GM23338 (cell line): ENCODE measurements around the gene KMT2E. TPM values are rescaled to one million over a fixed set of nuclear protein-coding genes. Genes with fewer than 3 reads are reported as not detected.
A peak's percentile ranks its signal among the peaks of the same experiment; 100 is the strongest.

Source experiments
- ATAC-seq: fragments of 200-7000 bp; cut with Tn5 transposase; 3 replicates; pipeline ENCODE4 v1.9.1; 2020
- DNase-seq: peaks from one replicate; pipeline ENCODE4 v3.0.0-alpha.2; 2015; ENCODE audit warnings: low spot score
- H2AFZ ChIP-seq: fragments of 200-600 bp; sonication (generic); 2 replicates; pipeline ENCODE4 v1.8.0; 2016; ENCODE audit warnings: antibody characterized with exemption, mild to moderate bottlenecking, moderate library complexity
- H3F3A ChIP-seq: fragments of 200-600 bp; sonication (generic); replicated peaks from 2 replicates; pipeline ENCODE4 v1.8.0; 2017; ENCODE audit warnings: antibody characterized with exemption, mixed run types, low read depth
- H3K27ac ChIP-seq: fragments of 200-600 bp; sonication (generic); 2 replicates; pipeline ENCODE4 v1.6.1; 2016; ENCODE audit warnings: low read depth
- H3K27me3 ChIP-seq: fragments of 200-600 bp; sonication (generic); 2 replicates; pipeline ENCODE4 v1.8.0; 2016; ENCODE audit warnings: mild to moderate bottlenecking, mixed run types, moderate library complexity; ENCODE audit not compliant: insufficient read depth
- H3K36me3 ChIP-seq: fragments of 200-600 bp; sonication (generic); 2 replicates; pipeline ENCODE4 v1.8.0; 2016; ENCODE audit warnings: mild to moderate bottlenecking; ENCODE audit not compliant: insufficient read depth
- H3K4me1 ChIP-seq: fragments of 200-600 bp; sonication (generic); 2 replicates; pipeline ENCODE4 v1.8.0; 2016; ENCODE audit warnings: mild to moderate bottlenecking, moderate library complexity; ENCODE audit not compliant: insufficient read depth
- H3K4me2 ChIP-seq: fragments of 200-600 bp; sonication (generic); 2 replicates; pipeline ENCODE4 v1.7.1; 2017; ENCODE audit warnings: mixed run types
- H3K4me3 ChIP-seq: fragments of 200-600 bp; sonication (generic); 2 replicates; pipeline ENCODE4 v1.6.1; 2016; ENCODE audit warnings: mixed run types
- H3K79me2 ChIP-seq: fragments of 200-600 bp; sonication (generic); replicated peaks from 2 replicates; pipeline ENCODE4 v1.8.0; 2017; ENCODE audit warnings: mild to moderate bottlenecking; ENCODE audit not compliant: insufficient read depth
- H3K9me2 ChIP-seq: fragments of 200-600 bp; sonication (generic); 2 replicates; pipeline ENCODE4 v1.8.0; 2017; ENCODE audit not compliant: insufficient read depth
- H4K20me1 ChIP-seq: fragments of 200-600 bp; sonication (generic); replicated peaks from 2 replicates; pipeline ENCODE4 v1.8.0; 2017; ENCODE audit warnings: mild to moderate bottlenecking; ENCODE audit not compliant: insufficient read depth
- H3K27ac Mint-ChIP-seq: 2 replicates; pipeline ENCODE4 v1.8.0; 2020; ENCODE audit warnings: inconsistent platforms, mild to moderate bottlenecking, moderate library complexity, mixed read lengths
- H3K27me3 Mint-ChIP-seq: 3 replicates; pipeline ENCODE4 v1.8.0; 2022; ENCODE audit warnings: low read depth, mild to moderate bottlenecking, moderate library complexity, mixed read lengths, inconsistent platforms; ENCODE audit not compliant: insufficient read depth, poor library complexity
- H3K36me3 Mint-ChIP-seq: 3 replicates; pipeline ENCODE4 v1.8.0; 2021; ENCODE audit warnings: low read depth, mild to moderate bottlenecking, inconsistent platforms, moderate library complexity, mixed read lengths
- H3K4me1 Mint-ChIP-seq: 3 replicates; pipeline ENCODE4 v1.8.0; 2020; ENCODE audit warnings: mild to moderate bottlenecking, inconsistent platforms, mixed read lengths
- H3K4me3 Mint-ChIP-seq: 3 replicates; pipeline ENCODE4 v1.8.0; 2021; ENCODE audit warnings: moderate library complexity, mild to moderate bottlenecking, inconsistent platforms, mixed read lengths
- H3K9me3 Mint-ChIP-seq: 3 replicates; pipeline ENCODE4 v1.8.0; 2020; ENCODE audit warnings: moderate library complexity, mild to moderate bottlenecking, inconsistent platforms, mixed read lengths
- EZH2 ChIP-seq: fragments of 200-600 bp; sonication (generic); IDR thresholded peaks from one replicate; pipeline ENCODE4 v1.8.0; 2017; ENCODE audit warnings: antibody characterized with exemption, mild to moderate bottlenecking, low read depth; ENCODE audit not compliant: unreplicated experiment
- JUNB ChIP-seq: IDR thresholded peaks from one replicate; pipeline ENCODE4 v1.6.1; 2016; ENCODE audit warnings: antibody characterized with exemption; ENCODE audit not compliant: unreplicated experiment
- STAT1 ChIP-seq: IDR thresholded peaks from one replicate; pipeline ENCODE4 v1.6.1; 2016; ENCODE audit warnings: antibody characterized with exemption; ENCODE audit not compliant: unreplicated experiment
- polyA plus RNA-seq: library from polyadenylated mRNA; unstranded; fragments of >200 nt; fragmentation: Nextera tagmentation; extraction: Ambion mirVana; gene quantifications from 2 replicates; pipeline ENCODE4 v1.2.1, GENCODE V29; 2016
- total RNA-seq: library from RNA; depleted of rRNA; stranded (reverse); fragments of >200 nt; shearing (Covaris generic); gene quantifications from 2 replicates; pipeline ENCODE4 v1.2.3, GENCODE V29; 2014
- TF ChIP-seq, protein P1 (sequence below), 2 experiments: fragments of 200-600 bp in 1 of 2; sonication (generic) in 1 of 2; conservative IDR thresholded peaks; 2 replicates each; pipeline versions ENCODE4 v1.5.1 to v1.6.1; 2016 to 2017; ENCODE audit warnings: antibody characterized with exemption in 2 of 2, low read depth in 2 of 2, mild to moderate bottlenecking in 2 of 2, moderate library complexity in 1 of 2
- TF ChIP-seq, protein P2 (sequence below): fragments of 250-450 bp; sonication (Bioruptor Pico); IDR thresholded peaks from 2 replicates; pipeline ENCODE4 v1.5.0; 2020; ENCODE audit warnings: mild to moderate bottlenecking, moderate library complexity
- TF ChIP-seq, protein P3 (sequence below): IDR thresholded peaks from one replicate; pipeline ENCODE4 v1.6.1; 2018; ENCODE audit warnings: antibody characterized with exemption; ENCODE audit not compliant: unreplicated experiment

KMT2E gene
- total and polyA plus RNA-seq, 2 experiments from 2014 or later = 50.2 to 70.9 TPM

DNA sequence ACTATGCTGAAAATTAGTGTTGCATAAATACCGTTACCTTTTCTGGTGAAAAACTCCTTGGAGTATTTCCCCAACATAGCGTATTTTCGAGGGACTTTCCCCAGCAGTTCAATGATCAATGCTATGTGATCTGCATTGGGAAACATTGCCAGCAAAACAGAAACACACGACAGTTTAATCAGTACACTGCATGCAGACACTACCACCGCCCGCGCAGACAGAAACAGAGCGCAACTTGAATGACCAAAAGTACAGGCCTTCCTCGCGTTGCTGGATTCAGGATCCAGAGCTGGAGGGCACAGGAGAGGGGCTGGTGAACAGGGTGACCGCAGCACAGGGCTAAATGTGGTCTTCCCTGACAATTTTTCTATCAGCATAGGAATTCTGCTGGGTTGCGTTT is 111.7 kb downstream of the KMT2E start:
- Mint-ChIP-seq H3K4me3 (no peak overlapping the region), H3K4me1 (peaks cover 4% of the 10 kb centered on the region), H3K27ac (no peak overlapping the region), H3K36me3 (peaks cover 17% of the 10 kb centered on the region; the same call in 2 of the 3 replicates), H3K9me3 (no peaks in the 10 kb centered on the region), H3K27me3 (peaks cover 4% of the 10 kb centered on the region)
- no peaks in the 10 kb centered on the region for H3F3A ChIP-seq
- no peaks in the 10 kb centered on the region for H3K9me2 ChIP-seq
- peaks cover 4% of the 10 kb centered on the region; the same call in 1 of the 2 replicates for H3K79me2 ChIP-seq
- DNase-seq = no peak
- no peaks in the 10 kb centered on the region for H3K36me3 ChIP-seq
- no peaks in the 10 kb centered on the region; the same call in 1 of the 2 replicates for H3K4me1 ChIP-seq
- no peak for ATAC-seq
- TF ChIP-seq, protein P1, sequence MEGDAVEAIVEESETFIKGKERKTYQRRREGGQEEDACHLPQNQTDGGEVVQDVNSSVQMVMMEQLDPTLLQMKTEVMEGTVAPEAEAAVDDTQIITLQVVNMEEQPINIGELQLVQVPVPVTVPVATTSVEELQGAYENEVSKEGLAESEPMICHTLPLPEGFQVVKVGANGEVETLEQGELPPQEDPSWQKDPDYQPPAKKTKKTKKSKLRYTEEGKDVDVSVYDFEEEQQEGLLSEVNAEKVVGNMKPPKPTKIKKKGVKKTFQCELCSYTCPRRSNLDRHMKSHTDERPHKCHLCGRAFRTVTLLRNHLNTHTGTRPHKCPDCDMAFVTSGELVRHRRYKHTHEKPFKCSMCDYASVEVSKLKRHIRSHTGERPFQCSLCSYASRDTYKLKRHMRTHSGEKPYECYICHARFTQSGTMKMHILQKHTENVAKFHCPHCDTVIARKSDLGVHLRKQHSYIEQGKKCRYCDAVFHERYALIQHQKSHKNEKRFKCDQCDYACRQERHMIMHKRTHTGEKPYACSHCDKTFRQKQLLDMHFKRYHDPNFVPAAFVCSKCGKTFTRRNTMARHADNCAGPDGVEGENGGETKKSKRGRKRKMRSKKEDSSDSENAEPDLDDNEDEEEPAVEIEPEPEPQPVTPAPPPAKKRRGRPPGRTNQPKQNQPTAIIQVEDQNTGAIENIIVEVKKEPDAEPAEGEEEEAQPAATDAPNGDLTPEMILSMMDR (conservative IDR thresholded peaks at IDR 0.05; ENCODE audit: low read depth in 2 of 2) = no peak
- TF ChIP-seq, protein P2, sequence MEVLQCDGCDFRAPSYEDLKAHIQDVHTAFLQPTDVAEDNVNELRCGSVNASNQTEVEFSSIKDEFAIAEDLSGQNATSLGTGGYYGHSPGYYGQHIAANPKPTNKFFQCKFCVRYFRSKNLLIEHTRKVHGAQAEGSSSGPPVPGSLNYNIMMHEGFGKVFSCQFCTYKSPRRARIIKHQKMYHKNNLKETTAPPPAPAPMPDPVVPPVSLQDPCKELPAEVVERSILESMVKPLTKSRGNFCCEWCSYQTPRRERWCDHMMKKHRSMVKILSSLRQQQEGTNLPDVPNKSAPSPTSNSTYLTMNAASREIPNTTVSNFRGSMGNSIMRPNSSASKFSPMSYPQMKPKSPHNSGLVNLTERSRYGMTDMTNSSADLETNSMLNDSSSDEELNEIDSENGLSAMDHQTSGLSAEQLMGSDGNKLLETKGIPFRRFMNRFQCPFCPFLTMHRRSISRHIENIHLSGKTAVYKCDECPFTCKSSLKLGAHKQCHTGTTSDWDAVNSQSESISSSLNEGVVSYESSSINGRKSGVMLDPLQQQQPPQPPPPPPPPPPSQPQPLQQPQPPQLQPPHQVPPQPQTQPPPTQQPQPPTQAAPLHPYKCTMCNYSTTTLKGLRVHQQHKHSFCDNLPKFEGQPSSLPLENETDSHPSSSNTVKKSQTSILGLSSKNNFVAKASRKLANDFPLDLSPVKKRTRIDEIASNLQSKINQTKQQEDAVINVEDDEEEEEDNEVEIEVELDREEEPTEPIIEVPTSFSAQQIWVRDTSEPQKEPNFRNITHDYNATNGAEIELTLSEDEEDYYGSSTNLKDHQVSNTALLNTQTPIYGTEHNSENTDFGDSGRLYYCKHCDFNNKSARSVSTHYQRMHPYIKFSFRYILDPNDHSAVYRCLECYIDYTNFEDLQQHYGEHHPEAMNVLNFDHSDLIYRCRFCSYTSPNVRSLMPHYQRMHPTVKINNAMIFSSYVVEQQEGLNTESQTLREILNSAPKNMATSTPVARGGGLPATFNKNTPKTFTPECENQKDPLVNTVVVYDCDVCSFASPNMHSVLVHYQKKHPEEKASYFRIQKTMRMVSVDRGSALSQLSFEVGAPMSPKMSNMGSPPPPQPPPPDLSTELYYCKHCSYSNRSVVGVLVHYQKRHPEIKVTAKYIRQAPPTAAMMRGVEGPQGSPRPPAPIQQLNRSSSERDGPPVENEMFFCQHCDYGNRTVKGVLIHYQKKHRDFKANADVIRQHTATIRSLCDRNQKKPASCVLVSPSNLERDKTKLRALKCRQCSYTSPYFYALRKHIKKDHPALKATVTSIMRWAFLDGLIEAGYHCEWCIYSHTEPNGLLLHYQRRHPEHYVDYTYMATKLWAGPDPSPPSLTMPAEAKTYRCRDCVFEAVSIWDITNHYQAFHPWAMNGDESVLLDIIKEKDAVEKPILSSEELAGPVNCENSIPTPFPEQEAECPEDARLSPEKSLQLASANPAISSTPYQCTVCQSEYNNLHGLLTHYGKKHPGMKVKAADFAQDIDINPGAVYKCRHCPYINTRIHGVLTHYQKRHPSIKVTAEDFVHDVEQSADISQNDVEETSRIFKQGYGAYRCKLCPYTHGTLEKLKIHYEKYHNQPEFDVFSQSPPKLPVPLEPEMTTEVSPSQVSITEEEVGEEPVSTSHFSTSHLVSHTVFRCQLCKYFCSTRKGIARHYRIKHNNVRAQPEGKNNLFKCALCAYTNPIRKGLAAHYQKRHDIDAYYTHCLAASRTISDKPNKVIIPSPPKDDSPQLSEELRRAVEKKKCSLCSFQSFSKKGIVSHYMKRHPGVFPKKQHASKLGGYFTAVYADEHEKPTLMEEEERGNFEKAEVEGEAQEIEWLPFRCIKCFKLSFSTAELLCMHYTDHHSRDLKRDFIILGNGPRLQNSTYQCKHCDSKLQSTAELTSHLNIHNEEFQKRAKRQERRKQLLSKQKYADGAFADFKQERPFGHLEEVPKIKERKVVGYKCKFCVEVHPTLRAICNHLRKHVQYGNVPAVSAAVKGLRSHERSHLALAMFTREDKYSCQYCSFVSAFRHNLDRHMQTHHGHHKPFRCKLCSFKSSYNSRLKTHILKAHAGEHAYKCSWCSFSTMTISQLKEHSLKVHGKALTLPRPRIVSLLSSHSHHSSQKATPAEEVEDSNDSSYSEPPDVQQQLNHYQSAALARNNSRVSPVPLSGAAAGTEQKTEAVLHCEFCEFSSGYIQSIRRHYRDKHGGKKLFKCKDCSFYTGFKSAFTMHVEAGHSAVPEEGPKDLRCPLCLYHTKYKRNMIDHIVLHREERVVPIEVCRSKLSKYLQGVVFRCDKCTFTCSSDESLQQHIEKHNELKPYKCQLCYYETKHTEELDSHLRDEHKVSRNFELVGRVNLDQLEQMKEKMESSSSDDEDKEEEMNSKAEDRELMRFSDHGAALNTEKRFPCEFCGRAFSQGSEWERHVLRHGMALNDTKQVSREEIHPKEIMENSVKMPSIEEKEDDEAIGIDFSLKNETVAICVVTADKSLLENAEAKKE (CRISPR knock-in tag) = no peak
- TF ChIP-seq, protein P3, sequence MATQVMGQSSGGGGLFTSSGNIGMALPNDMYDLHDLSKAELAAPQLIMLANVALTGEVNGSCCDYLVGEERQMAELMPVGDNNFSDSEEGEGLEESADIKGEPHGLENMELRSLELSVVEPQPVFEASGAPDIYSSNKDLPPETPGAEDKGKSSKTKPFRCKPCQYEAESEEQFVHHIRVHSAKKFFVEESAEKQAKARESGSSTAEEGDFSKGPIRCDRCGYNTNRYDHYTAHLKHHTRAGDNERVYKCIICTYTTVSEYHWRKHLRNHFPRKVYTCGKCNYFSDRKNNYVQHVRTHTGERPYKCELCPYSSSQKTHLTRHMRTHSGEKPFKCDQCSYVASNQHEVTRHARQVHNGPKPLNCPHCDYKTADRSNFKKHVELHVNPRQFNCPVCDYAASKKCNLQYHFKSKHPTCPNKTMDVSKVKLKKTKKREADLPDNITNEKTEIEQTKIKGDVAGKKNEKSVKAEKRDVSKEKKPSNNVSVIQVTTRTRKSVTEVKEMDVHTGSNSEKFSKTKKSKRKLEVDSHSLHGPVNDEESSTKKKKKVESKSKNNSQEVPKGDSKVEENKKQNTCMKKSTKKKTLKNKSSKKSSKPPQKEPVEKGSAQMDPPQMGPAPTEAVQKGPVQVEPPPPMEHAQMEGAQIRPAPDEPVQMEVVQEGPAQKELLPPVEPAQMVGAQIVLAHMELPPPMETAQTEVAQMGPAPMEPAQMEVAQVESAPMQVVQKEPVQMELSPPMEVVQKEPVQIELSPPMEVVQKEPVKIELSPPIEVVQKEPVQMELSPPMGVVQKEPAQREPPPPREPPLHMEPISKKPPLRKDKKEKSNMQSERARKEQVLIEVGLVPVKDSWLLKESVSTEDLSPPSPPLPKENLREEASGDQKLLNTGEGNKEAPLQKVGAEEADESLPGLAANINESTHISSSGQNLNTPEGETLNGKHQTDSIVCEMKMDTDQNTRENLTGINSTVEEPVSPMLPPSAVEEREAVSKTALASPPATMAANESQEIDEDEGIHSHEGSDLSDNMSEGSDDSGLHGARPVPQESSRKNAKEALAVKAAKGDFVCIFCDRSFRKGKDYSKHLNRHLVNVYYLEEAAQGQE = no peak
- TF ChIP-seq JUNB (no peak), EZH2 (no peak), STAT1 (no peak)
- no peak overlapping the region for H3K4me3 ChIP-seq
- H3K27ac ChIP-seq = peak overlapping the region; percentile 78; the same call in 1 of the 2 replicates
- H4K20me1 ChIP-seq = no peaks in the 10 kb centered on the region
- no peak overlapping the region for H3K4me2 ChIP-seq
- H3K27me3 ChIP-seq = no peaks in the 10 kb centered on the region
- H2AFZ ChIP-seq = no peak overlapping the region
